ENCODE data around the gene NELL1. TPM values are rescaled to one million over a fixed set of nuclear protein-coding genes. Genes with fewer than 3 reads are reported as not detected.

NELL1 gene
- total RNA-seq, 1 experiment from 2014 or later, result 0.22 TPM

DNA sequence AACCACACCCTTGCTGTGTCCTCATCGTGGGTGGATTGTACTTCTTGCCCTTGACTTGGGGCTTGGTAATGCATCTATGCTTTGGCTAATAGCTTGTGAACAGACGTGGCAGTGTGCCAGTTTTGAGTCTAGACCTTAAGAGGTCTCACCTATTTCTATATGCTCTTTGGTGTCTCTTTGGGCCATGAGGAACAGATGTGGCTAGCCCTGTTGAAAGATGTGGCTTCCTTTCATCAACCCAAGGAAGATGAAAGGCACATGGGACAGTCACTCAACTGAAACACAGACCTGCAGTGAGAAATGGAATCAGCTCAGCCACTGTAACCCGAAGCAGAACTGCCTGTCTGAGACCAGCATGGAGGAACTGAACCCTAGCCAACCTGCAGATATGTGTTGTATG lies 7.9 kb upstream of the NELL1 start:
- Histone ChIP-seq H4K91ac (ENCODE audit: insufficient read length, low read depth, low read length) (no peak overlapping the region), H3K14ac (ENCODE audit: insufficient read depth, low read length) (no peak overlapping the region), H3K4me2 (ENCODE audit: insufficient read depth, insufficient read length, low read length) (no peak overlapping the region), H3K18ac (ENCODE audit: insufficient read length, low read depth, low read length) (no peak overlapping the region), H3K56ac (ENCODE audit: insufficient read length, low read depth, low read length) (no peak overlapping the region), H3K79me1 (ENCODE audit: insufficient read depth, low read depth, low read length, poor library complexity, severe bottlenecking) (no peaks in the 10 kb centered on the region), H2BK20ac (ENCODE audit: low read depth, low read length, poor library complexity, severe bottlenecking) (no peak overlapping the region), H3T11ph (ENCODE audit: low read length) (no peak overlapping the region), H3K4me1 (ENCODE audit: insufficient read depth, low read length) (peaks cover 5% of the 10 kb centered on the region; the same call in 1 of the 2 replicates), H2BK15ac (ENCODE audit: low read depth, low read length) (no peak overlapping the region), H3K79me2 (ENCODE audit: insufficient read depth, low read length) (no peaks in the 10 kb centered on the region), H4K20me1 (ENCODE audit: control insufficient read depth, insufficient read depth, insufficient read length) (no peaks in the 10 kb centered on the region), H3K23ac (ENCODE audit: insufficient read length, low read depth, low read length) (no peak overlapping the region), H3K23me2 (ENCODE audit: insufficient read length, low read depth, low read length, poor library complexity, severe bottlenecking) (no peaks in the 10 kb centered on the region), H2BK12ac (ENCODE audit: insufficient read length, low read depth, low read length) (no peak overlapping the region), H2AK5ac (ENCODE audit: insufficient read length, low read length) (no peak overlapping the region), H2AFZ (ENCODE audit: low read length) (no peak overlapping the region), H4K5ac (ENCODE audit: insufficient read length, low read depth, low read length) (no peak overlapping the region), H3K4ac (ENCODE audit: low read depth, low read length) (no peak overlapping the region), H2BK5ac (ENCODE audit: insufficient read length, low read length) (no peak overlapping the region), H3K9me3 (ENCODE audit: control insufficient read depth, low read depth, low read length) (no peaks in the 10 kb centered on the region), H2BK120ac (ENCODE audit: low read depth, low read length, poor library complexity, severe bottlenecking) (no peak overlapping the region), H3K9ac (ENCODE audit: extremely low read depth, insufficient read length, low read length) (no peak overlapping the region), H3K27me3 (ENCODE audit: insufficient read depth, low read length) (no peaks in the 10 kb centered on the region), H3K27ac (ENCODE audit: insufficient read length, low read depth, low read length) (no peak overlapping the region), H4K8ac (replicated peaks; ENCODE audit: insufficient read length, low read depth, low read length) (no peak overlapping the region)
- no peak for DNase-seq
- H3K27me3 Mint-ChIP-seq (ENCODE audit: low read depth), result peaks cover 36% of the 10 kb centered on the region
- H3K9me3 Mint-ChIP-seq, result no peaks in the 10 kb centered on the region; a peak in 1 of 5 replicates
- no peak overlapping the region for H3K4me3 Mint-ChIP-seq
- no CpG with 5 or more reads among the region's 3 CpGs for WGBS (ENCODE audit: extremely low coverage, insufficient read length, low lambda C conversion rate)
- TF ChIP-seq, protein P1, sequence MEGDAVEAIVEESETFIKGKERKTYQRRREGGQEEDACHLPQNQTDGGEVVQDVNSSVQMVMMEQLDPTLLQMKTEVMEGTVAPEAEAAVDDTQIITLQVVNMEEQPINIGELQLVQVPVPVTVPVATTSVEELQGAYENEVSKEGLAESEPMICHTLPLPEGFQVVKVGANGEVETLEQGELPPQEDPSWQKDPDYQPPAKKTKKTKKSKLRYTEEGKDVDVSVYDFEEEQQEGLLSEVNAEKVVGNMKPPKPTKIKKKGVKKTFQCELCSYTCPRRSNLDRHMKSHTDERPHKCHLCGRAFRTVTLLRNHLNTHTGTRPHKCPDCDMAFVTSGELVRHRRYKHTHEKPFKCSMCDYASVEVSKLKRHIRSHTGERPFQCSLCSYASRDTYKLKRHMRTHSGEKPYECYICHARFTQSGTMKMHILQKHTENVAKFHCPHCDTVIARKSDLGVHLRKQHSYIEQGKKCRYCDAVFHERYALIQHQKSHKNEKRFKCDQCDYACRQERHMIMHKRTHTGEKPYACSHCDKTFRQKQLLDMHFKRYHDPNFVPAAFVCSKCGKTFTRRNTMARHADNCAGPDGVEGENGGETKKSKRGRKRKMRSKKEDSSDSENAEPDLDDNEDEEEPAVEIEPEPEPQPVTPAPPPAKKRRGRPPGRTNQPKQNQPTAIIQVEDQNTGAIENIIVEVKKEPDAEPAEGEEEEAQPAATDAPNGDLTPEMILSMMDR (conservative IDR thresholded peaks at IDR 0.05), result no peak
- peaks cover 19 to 20% of the 10 kb centered on the region in 2 experiments for H3K4me1 Mint-ChIP-seq
- no peaks in the 10 kb centered on the region for H3K36me3 Mint-ChIP-seq (ENCODE audit: insufficient read depth in 1 of 3, low read depth in 3 of 3)
- H3K27ac Mint-ChIP-seq, result no peak overlapping the region

Data from H9 (cell line).